Measurements from ENCODE around the gene SLC25A10.

The SLC25A10 gene

GRCh38 chr17:81690066-81690465 is 22.0 kb upstream of the SLC25A10 start:
- peaks cover 5% of the 10 kb centered on the region for H3K4me1 ChIP-seq
- no peak overlapping the region for H3K4me2 ChIP-seq (ENCODE audit: low read length)
- H3K36me3 ChIP-seq (ENCODE audit: control insufficient read depth, insufficient read depth, low read length), result no peaks in the 10 kb centered on the region
- no peak overlapping the region for H3K9ac ChIP-seq
- no peaks in the 10 kb centered on the region for H3K27me3 ChIP-seq (ENCODE audit: control insufficient read depth, insufficient read depth, low read length)
- H3K27ac ChIP-seq, result no peak overlapping the region
- no peak overlapping the region for H3K4me3 ChIP-seq (ENCODE audit: low read depth, low read length)
- TF ChIP-seq CTCF (IDR thresholded peaks at IDR 0.05), result no peak
- no peaks in the 10 kb centered on the region for H3K9me3 ChIP-seq (ENCODE audit: control insufficient read depth, low read length)
- no peak overlapping the region for H2AFZ ChIP-seq
- peaks cover 57% of the 10 kb centered on the region for H3K79me2 ChIP-seq

- H3K36me3 ChIP-seq (ENCODE audit: control insufficient read depth, insufficient read depth, low read length), result no peaks in the 10 kb centered on the region
- TF ChIP-seq CTCF (IDR thresholded peaks at IDR 0.05), result no peak
- no peaks in the 10 kb centered on the region for H3K27me3 ChIP-seq (ENCODE audit: control insufficient read depth, insufficient read depth, low read length)
These were observed 21.5 kb upstream of the SLC25A10 start for GRCh38 chr17:81690549-81690948.

GRCh38 chr17:81691196-81691595 is 20.9 kb upstream of the SLC25A10 start:
- Histone ChIP-seq H3K9ac (no peak overlapping the region), H3K4me1 (no peaks in the 10 kb centered on the region), H3K36me3 (ENCODE audit: control insufficient read depth, insufficient read depth, low read length) (no peaks in the 10 kb centered on the region), H3K4me2 (ENCODE audit: low read length) (no peak overlapping the region), H3K79me2 (peaks cover 47% of the 10 kb centered on the region), H3K27ac (no peak overlapping the region), H2AFZ (no peak overlapping the region), H3K9me3 (ENCODE audit: control insufficient read depth, low read length) (no peaks in the 10 kb centered on the region), H3K4me3 (ENCODE audit: low read depth, low read length) (no peak overlapping the region), H3K27me3 (ENCODE audit: control insufficient read depth, insufficient read depth, low read length) (no peaks in the 10 kb centered on the region)
- no peak for TF ChIP-seq CTCF (IDR thresholded peaks at IDR 0.05)

More at GRCh38 chr17:81690549-81690948, 21.5 kb upstream of the SLC25A10 start:
- Histone ChIP-seq H3K4me2 (ENCODE audit: low read length) (no peak overlapping the region), H3K9ac (no peak overlapping the region), H2AFZ (no peak overlapping the region), H3K79me2 (peaks cover 54% of the 10 kb centered on the region), H3K4me1 (peaks cover under 1% of the 10 kb centered on the region), H3K9me3 (ENCODE audit: control insufficient read depth, low read length) (no peaks in the 10 kb centered on the region), H3K4me3 (ENCODE audit: low read depth, low read length) (no peak overlapping the region), H3K27ac (no peak overlapping the region)

GRCh38 chr17:81691608-81692007 is 20.5 kb upstream of the SLC25A10 start:
- Histone ChIP-seq H3K4me3 (ENCODE audit: low read depth, low read length) (no peak overlapping the region), H2AFZ (no peak overlapping the region), H3K79me2 (peaks cover 43% of the 10 kb centered on the region), H3K4me2 (ENCODE audit: low read length) (no peak overlapping the region), H3K27ac (no peak overlapping the region), H3K27me3 (ENCODE audit: control insufficient read depth, insufficient read depth, low read length) (no peaks in the 10 kb centered on the region), H3K36me3 (ENCODE audit: control insufficient read depth, insufficient read depth, low read length) (no peaks in the 10 kb centered on the region), H3K4me1 (no peaks in the 10 kb centered on the region), H3K9me3 (ENCODE audit: control insufficient read depth, low read length) (no peaks in the 10 kb centered on the region), H3K9ac (no peak overlapping the region)
- TF ChIP-seq CTCF (IDR thresholded peaks at IDR 0.05), result no peak

- H3K79me2 ChIP-seq, result peaks cover 29% of the 10 kb centered on the region
- H3K4me2 ChIP-seq (ENCODE audit: low read length), result no peak overlapping the region
- H3K4me3 ChIP-seq (ENCODE audit: low read depth, low read length), result no peak overlapping the region
- H3K9ac ChIP-seq, result no peak overlapping the region
- no peak overlapping the region for H3K27ac ChIP-seq
- no peaks in the 10 kb centered on the region for H3K4me1 ChIP-seq
- no peak overlapping the region for H2AFZ ChIP-seq
- H3K9me3 ChIP-seq (ENCODE audit: control insufficient read depth, low read length), result no peaks in the 10 kb centered on the region
- no peaks in the 10 kb centered on the region for H3K27me3 ChIP-seq (ENCODE audit: control insufficient read depth, insufficient read depth, low read length)
- H3K36me3 ChIP-seq (ENCODE audit: control insufficient read depth, insufficient read depth, low read length), result no peaks in the 10 kb centered on the region
- TF ChIP-seq CTCF (IDR thresholded peaks at IDR 0.05), result no peak
These were observed 18.4 kb upstream of the SLC25A10 start for GRCh38 chr17:81693509-81694210.

All from parathyroid adenoma (tissue), 2 donors.